K562 (cell line): ENCODE data around the gene COL9A2. TPM values are rescaled to one million over a fixed set of nuclear protein-coding genes. Genes with fewer than 3 reads are reported as not detected.

Experiments
- DLX4 ChIP-seq: fragments of 250-450 bp; sonication (Bioruptor Pico); IDR thresholded peaks from 2 replicates; pipeline ENCODE4 v1.6.1; 2021; ENCODE audit warnings: mild to moderate bottlenecking
- E2F6 ChIP-seq, 2 experiments: IDR thresholded peaks; 2 replicates each; pipeline ENCODE4 v1.6.1; 2011; ENCODE audit warnings: borderline replicate concordance in 1 of 2, control low read depth in 1 of 2, low read depth in 1 of 2, low read length in 1 of 2, mild to moderate bottlenecking in 1 of 2, mixed read lengths in 1 of 2, moderate library complexity in 1 of 2; ENCODE audit not compliant: insufficient read depth in 1 of 2, insufficient read length in 1 of 2, poor library complexity in 1 of 2, severe bottlenecking in 1 of 2; ENCODE audit errors: extremely low read depth in 1 of 2
- EGR1 ChIP-seq: fragments of 450-650 bp; conservative IDR thresholded peaks from 2 replicates; pipeline ENCODE4 v1.6.1; 2017; ENCODE audit warnings: mild to moderate bottlenecking
- ERF ChIP-seq: fragments of 450-650 bp; formaldehyde crosslinking; IDR thresholded peaks from 2 replicates; pipeline ENCODE4 v1.4.0; 2020; ENCODE audit warnings: mild to moderate bottlenecking, mixed read lengths
- FOXP4 ChIP-seq: sonication (generic); formaldehyde crosslinking; IDR thresholded peaks from 2 replicates; pipeline ENCODE4 v1.8.0; 2022; ENCODE audit warnings: mild to moderate bottlenecking, missing genetic modification reagents, borderline replicate concordance
- GATAD2B ChIP-seq: fragments of 450-650 bp; IDR thresholded peaks from 2 replicates; pipeline ENCODE4 v1.6.1; 2017; ENCODE audit warnings: mild to moderate bottlenecking, borderline replicate concordance
- GTF2F1 ChIP-seq: IDR thresholded peaks from 2 replicates; pipeline ENCODE4 v1.6.1; 2011; ENCODE audit warnings: low read depth, low read length, improper control_type of control experiment
- HMBOX1 ChIP-seq: sonication (generic); IDR thresholded peaks from 2 replicates; pipeline ENCODE4 v1.6.1; 2016
- JUND ChIP-seq, 2 experiments: IDR thresholded peaks; 2 replicates in 1 of 2; 3 replicates in 1 of 2; pipeline ENCODE4 v1.6.1; 2011; ENCODE audit warnings: borderline replicate concordance in 2 of 2, low read depth in 2 of 2, low read length in 2 of 2, improper control_type of control experiment in 1 of 2, missing biosample characterization in 1 of 2, missing genetic modification characterization in 1 of 2, missing genetic modification reagents in 1 of 2
- KDM4B ChIP-seq, 2 experiments: fragments of 450-650 bp in 1 of 2; sonication (generic) in 1 of 2; IDR thresholded peaks; 2 replicates each; pipeline ENCODE4 v1.6.1; 2016 to 2017; ENCODE audit warnings: borderline replicate concordance in 2 of 2, antibody characterized with exemption in 1 of 2, low read depth in 1 of 2, mild to moderate bottlenecking in 1 of 2
- MAFK ChIP-seq: IDR thresholded peaks from 2 replicates; pipeline ENCODE4 v1.6.1; 2011; ENCODE audit warnings: low read length, improper control_type of control experiment
- SNIP1 ChIP-seq: fragments of 450-650 bp; IDR thresholded peaks from 2 replicates; pipeline ENCODE4 v1.7.1; 2017; ENCODE audit warnings: low read depth, mild to moderate bottlenecking
- SP1 ChIP-seq: sonication (generic); formaldehyde crosslinking; IDR thresholded peaks from 2 replicates; pipeline ENCODE4 v1.8.1; 2022; ENCODE audit warnings: mild to moderate bottlenecking, missing genetic modification reagents
- SREBF2 ChIP-seq: sonication (generic); formaldehyde crosslinking; IDR thresholded peaks from 2 replicates; pipeline ENCODE4 v1.4.0; 2020; ENCODE audit warnings: mild to moderate bottlenecking, missing genetic modification reagents
- ZFP1 ChIP-seq: fragments of 450-650 bp; formaldehyde crosslinking; IDR thresholded peaks from 2 replicates; pipeline ENCODE4 v1.4.0; 2020; ENCODE audit warnings: mild to moderate bottlenecking, mixed read lengths
- ZKSCAN3 ChIP-seq: fragments of 250-450 bp; sonication (Bioruptor Pico); IDR thresholded peaks from 2 replicates; pipeline ENCODE4 v1.4.0; 2020
- ZNF12 ChIP-seq: sonication (generic); formaldehyde crosslinking; IDR thresholded peaks from 2 replicates; pipeline ENCODE4 v1.4.0; 2020; ENCODE audit warnings: mild to moderate bottlenecking, missing genetic modification reagents
- ZNF282 ChIP-seq: sonication (generic); formaldehyde crosslinking; IDR thresholded peaks from 2 replicates; pipeline ENCODE4 v1.8.1; 2023; ENCODE audit warnings: missing genetic modification reagents
- ZSCAN29 ChIP-seq: fragments of 450-650 bp; IDR thresholded peaks from 2 replicates; pipeline ENCODE4 v1.6.1; 2017
- polyA plus RNA-seq, 8 experiments: library from polyadenylated mRNA; depleted of rRNA in 4 of 8; stranded (reverse) in 5 of 8; unstranded in 3 of 8; fragments of >200 nt; fragmentation: Nextera tagmentation in 2 of 8; fragmentation: Illumina TruSeq in 1 of 8; extraction: Ambion mirVana in 2 of 8; extraction: Trizol in 1 of 8; gene quantifications; 2 replicates each; pipeline versions ENCODE4 v1.2.1 to v1.2.3, GENCODE V29; 2011 to 2014; ENCODE audit warnings: inconsistent platforms in 1 of 8, missing spikeins in 1 of 8
- total RNA-seq, 7 experiments: library from RNA; depleted of rRNA in 6 of 7; stranded (reverse); fragments of >200 nt in 6 of 7; fragmentation: Illumina TruSeq in 2 of 7; extraction: Trizol in 2 of 7; gene quantifications; 2 replicates each; pipeline versions ENCODE4 v1.2.1 to v1.2.3, GENCODE V29; 2011 to 2021; ENCODE audit warnings: low replicate concordance in 1 of 7

The COL9A2 gene
- total and polyA plus RNA-seq, 9 of the 15 experiments (the other 6 are each of a cell fraction or from before 2014, with no cell fraction given) = 0.03 to 2.2 (median 0.31) TPM

GRCh38 chr1:40257688-40258444 is 59.2 kb downstream of the COL9A2 start, which contains the start of gene ZMPSTE24 (continued):
- TF ChIP-seq SP1 (CRISPR knock-in tag) (peak; percentile 99), HMBOX1 (peak; percentile 79), DLX4 (no peak), JUND (IDR thresholded peaks at IDR 0.05; ENCODE audit: borderline replicate concordance, low read depth, low read length) (peak; percentile 82), JUND (tag; IDR thresholded peaks at IDR 0.05; ENCODE audit: borderline replicate concordance, low read depth, low read length) (no peak; the same call in 2 of the 3 replicates), ZFP1 (CRISPR knock-in tag) (0 out of 2 replicates have a peak, but pooled peaks have one; percentile 19), GATAD2B (no peak; the same call in 1 of the 2 replicates), KDM4B (IDR thresholded peaks at IDR 0.05; ENCODE audit: borderline replicate concordance in 2 of 2, low read depth in 1 of 2) (peak in 1 of 2 experiments; percentile 97; a peak in 2 of 4 replicates), ZNF282 (CRISPR knock-in tag) (peak; percentile 9; the same call in 1 of the 2 replicates), MAFK (peak; percentile 53; the same call in 1 of the 2 replicates), ERF (CRISPR knock-in tag) (peak; percentile 31; the same call in 1 of the 2 replicates), FOXP4 (CRISPR knock-in tag) (no peak; the same call in 1 of the 2 replicates), SNIP1 (peak; percentile 75), EGR1 (peak; percentile 76), GTF2F1 (peak; percentile 74; the same call in 1 of the 2 replicates), SREBF2 (no peak), ZKSCAN3 (no peak), ZSCAN29 (0 out of 2 replicates have a peak, but pooled peaks have one; percentile 62), E2F6 (IDR thresholded peaks at IDR 0.05; ENCODE audit: borderline replicate concordance in 1 of 2, extremely low read depth in 1 of 2, insufficient read depth in 1 of 2, insufficient read length in 1 of 2, low read depth in 1 of 2, low read length in 1 of 2, poor library complexity in 1 of 2, severe bottlenecking in 1 of 2) (peak; percentile 71 to 72), ZNF12 (no peak)
